NCI-H748 (cell line): ENCODE measurements around the gene UBE4B.
"Not testable (repeated sequence)": the region's sequence is repeated elsewhere in the genome, so short reads cannot be mapped to it uniquely, and the experiment has no call there.

Experiments used
- DNase-seq: peaks from one replicate; lab custom pipeline; 2025; ENCODE audit not compliant: unreplicated experiment; lab: John Stamatoyannopoulos, UW

UBE4B gene

DNA sequence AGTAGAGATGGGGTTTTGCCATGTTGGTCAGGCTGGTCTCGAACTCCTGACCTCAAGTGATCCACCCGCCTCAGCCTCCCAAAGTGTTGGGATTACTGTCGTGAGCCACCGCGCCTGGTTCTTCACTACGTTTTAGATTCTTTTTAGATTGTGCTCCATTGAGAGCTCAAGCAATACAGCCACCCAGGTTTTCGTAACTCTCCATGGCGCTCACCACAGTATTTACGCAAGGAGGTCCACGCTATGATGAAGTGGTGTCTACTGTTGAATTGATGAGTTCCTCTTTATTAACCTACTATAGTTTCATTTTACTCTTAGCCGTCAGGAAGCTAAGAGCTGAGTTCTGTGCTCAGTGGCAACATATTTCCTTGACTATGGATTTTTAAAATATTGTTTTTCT, 175.8 kb downstream of the UBE4B start:
- no peak for DNase-seq

DNA sequence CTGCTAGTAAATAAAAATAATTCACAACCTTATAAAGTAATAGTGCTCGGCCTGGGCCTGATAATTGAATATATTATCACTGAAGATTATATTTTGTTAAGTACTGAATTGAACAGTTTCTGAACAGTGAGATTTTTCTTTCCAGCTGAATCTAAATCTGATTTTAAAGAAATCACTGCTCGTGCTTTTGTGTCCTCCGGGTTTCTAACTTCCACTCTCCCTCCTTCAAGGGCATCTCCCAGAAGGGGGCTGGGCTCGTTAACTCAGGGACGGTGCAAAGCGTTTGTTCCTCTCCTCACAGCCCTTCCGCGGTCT, 176.8 kb downstream of the UBE4B start:
- DNase-seq, result no peak

DNA sequence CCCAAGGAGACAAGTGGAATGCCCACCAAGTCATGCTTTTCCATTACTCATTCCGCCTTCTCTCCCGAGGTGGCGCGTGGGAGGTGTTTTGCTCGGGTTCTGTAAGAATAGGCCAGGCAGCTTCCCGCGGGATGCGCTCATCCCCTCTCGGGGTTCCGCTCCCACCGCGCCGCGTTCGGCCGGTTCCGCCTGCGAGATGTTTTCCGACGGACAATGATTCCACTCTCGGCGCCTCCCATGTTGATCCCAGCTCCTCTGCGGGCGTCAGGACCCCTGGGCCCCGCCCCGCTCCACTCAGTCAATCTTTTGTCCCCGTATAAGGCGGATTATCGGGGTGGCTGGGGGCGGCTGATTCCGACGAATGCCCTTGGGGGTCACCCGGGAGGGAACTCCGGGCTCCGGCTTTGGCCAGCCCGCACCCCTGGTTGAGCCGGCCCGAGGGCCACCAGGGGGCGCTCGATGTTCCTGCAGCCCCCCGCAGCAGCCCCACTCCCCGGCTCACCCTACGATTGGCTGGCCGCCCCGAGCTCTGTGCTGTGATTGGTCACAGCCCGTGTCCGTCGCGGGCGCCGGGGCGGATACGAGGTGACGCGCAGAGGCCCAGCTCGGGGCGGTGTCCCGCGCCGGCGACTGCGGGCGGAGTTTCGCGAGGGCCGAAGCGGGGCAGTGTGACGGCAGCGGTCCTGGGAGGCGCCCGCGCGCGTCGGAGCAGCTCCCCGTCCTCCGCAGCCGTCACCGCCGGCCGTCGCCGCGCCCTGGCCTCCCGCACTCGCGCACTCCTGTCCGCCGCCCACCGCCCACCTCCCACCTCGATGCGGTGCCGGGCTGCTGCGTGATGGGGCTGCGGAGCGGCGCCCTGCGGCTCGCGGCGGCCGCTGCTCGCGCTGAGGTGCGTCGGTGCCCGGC, 177.4 kb downstream of the UBE4B start, which contains the start of gene KIF1B:
KIF1B (plus strand) TSS at position 666 of the 906 bp plus-strand sequence. CDS start 21,759 bp downstream, outside the sequence.
- DNase-seq, result peak; percentile 94

DNA sequence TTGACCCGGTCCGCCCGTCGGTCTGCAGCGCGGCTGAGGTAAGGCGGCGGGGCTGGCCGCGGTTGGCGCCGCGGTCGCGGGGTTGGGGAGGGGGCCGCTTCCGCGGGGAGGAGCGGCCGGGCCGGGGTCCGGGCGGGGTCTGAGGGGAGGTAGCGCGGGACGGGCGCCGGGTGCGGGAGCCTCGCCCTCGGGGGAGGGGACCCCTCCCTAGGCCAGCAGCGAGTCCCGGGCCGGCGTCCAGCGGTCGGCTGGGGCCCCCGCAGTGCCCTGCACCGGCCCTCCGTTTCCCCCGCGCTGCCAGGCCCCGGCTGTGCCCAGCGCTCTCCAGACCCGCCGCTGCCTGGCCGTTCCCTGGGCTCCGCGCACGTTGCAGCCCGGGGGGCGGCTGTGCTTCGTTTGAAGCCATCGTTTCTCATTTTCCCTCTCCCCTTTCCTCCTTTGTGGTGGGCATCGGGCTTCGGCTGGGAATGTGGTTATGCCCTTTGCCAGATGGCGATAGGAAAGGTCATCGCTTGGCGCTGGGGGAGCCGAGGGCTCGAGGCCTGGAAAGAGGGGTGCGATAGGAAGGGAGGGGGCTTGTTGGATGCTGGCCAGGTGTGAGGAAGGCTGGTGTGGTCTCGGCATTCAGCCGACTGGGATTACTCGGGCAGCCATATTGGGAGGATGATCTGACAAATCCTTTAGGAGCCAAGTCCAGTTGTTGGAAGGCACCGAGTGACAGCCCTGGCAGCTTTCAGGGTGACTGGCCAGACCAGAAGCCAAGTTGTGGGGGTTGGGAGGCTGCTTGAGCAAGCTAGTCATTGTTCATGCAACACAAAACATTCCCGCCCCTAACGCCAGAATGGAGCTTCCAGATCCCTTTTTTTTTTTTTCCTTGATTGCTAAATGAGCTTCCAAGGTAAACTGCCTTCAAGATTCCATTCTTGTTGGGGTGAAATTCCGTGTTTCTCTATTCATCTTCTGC, 178.4 kb downstream of the UBE4B start:
- DNase-seq, result peak; percentile 57

DNA sequence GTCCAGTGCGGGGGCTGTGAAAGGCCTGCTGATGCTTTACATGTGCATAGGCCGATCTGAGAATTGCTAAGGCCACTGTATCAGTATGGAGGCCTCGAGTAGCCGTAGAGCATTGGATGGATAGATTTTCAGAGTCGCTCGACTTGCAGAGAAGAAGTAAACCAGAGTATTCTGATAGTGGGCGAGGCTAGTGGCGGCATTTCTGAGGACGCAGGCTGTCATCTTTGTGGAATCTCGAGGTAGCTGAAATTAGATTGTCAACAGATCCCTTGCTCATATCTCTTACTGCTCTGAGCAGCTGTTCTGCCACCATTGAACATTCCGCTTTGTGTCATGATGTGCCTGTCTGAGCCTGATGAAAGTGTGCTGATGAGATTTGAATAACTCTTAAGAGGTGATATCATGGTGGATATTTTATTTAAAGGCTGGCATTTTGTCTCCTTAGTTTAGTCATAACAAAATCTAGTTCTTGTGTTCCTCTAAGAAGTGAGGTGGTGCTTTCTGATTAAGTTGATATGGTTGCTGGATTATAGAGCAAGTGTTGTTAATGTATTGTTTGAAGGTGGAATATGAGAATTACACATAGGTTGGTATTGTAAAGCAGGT, 179.2 kb downstream of the UBE4B start:
- peak; percentile 13 for DNase-seq

DNA sequence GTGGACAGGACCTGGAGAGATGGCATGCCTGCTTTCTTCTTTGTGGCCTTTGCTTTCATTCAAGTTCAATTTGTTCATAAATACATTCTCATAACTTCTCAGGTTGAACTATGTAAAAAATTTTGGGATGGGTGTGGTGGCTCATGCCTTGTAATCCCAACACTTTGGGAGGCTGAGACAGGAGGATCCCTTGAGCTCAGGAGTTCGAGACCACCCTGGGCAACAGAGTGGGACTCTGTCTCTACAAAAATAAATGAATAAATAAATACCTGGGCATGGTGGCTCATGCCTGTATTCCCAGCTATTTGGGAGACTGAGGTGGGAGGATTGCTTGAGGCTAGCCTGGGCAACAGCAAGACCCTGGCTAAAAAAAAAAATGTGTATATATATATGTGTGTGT, 179.7 kb downstream of the UBE4B start:
- DNase-seq, result no peak

DNA sequence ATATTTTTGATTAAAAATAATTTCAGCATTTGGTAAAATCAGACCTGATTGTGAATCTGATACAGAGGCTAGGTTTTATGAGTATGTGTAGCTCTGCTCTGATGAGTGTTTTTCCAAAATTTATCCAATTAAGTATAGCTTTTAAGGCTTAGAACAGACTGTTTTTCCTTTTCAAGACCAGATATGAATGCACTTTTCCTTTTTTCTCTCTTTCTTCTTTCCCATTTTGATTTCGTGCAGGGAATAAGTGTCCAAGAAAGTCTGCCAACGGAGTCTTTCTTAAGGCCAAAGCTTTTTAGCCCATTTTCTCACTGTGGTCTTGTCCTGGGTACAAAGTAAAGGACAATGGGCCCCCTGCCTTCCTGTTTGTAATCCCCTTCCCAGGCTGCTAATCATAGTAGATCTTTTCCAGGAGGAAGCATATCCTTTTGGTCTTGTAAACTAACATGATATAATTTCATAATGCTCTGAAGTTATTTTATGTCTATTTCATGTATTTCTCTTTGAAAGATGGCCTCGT, 180.5 kb downstream of the UBE4B start:
- no peak for DNase-seq

DNA sequence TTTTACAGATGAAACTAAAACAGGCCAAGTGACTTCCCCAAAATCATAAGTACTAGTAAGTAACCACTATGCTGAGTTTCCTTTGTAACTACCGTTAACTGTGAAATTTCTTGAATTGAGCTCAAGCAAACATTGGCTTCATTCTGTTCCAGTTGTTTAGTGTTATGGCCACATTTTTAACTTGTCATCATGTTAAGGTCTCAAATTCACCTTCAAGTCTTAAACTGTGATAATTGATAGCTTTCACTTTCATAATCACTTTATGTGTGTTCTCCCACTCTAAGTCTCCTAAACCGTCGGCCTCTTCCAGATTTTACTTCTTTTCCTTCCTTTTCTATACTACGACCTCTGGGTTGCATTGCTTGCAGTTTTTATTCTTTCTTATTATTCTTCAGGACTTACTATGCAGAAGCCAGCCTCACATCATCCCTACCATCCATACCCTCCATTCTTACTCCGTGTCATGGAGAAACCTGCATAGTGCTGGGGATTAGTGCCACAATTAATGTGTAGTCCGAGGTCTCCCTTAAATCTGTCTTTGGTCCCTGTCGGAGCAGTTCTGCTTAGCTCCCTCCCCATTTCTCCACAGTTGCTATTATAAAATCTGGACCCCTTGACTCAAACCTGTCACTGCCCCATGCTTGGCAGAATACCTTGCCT, 183.5 kb downstream of the UBE4B start:
- DNase-seq, result no peak

DNA sequence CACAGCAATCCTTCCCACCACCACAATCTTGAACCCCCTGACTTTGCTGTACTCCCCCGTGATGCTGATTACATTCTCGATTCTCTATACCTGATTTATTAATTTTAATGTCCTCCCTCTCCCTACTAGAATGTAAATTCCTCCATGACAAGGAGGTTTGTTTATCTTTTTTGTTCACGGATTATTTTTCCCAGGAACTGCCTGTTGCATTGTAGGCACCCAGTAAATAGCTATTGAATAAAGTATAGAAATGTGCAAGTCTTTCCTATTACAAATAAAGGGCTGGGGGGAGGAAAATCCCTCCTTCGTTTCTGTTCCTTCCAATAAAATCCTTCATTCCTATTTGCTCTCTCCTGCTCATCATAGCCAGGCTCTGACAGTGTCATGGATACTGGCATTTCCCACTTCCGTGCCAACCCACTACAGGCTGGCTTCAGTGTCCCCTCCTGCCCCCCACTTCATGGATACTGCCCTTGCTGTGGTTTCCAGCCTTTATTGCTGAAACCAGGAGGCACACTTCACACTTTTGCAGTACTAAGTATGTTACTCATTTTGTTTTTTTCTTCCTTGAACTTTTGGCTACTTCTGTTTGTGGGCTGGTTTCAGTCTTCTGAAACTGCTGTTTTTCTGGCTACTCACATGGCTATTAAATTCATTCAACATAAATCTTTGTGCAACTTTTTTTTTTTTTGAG, 185.1 kb downstream of the UBE4B start:
- DNase-seq, result no peak

DNA sequence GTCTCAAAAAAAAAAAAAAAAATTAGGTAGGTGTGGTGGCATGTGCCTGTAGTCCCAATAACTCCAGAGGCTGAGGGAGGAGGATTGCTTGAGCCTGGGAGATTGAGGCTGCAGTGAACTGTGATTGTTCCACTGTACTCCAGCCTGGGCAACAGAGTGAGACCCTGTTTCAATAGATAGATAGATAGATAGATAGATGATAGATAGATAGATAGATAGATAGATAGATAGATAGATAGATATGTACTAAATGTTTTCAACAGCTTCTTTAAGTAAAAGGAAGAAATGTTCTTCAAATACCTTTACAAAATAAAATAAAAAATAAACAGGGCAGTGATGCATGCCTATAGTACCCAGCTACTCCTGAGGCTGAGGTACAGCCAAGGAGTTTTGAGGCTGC, 187.4 kb downstream of the UBE4B start:
- DNase-seq, result no peak

DNA sequence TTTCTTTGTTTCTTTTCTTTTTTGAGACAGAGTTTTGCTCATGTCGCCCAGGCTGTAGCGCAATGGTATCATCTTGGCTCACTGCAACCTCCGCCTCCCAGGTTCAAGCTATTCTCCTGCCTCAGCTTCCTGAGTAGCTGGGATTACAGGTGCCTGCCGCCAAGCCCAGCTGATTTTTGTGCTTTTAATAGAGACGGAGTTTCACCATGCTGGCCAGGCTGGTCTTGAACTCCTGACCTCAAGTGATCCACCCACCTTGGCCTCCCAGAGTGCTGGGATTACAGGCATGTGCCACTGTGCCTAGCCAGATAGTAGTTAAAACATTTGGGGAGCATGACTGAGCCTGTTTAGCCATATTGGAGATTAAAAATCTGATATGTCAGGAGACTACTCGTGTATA, 187.9 kb downstream of the UBE4B start:
- DNase-seq, result not testable (repeated sequence)

DNA sequence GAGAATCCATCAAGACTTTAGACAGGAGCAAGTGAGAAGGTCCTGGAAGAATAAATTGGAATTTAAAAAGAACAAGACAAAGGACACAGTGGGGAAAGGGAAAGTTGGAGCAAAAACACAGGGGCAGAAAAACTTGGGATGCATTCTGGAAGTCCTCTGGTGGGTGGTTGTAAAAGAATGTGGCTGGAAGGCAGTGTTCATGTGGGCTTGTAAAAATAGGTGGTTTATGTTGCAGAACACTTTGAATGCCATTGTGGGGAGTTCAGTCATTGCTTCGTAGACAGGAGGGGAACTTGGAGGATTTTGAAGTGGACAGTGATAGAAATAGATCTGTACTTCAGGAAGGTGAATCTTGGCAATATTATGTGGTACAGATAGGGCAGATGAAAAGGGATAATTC, 192.8 kb downstream of the UBE4B start:
- no peak for DNase-seq

DNA sequence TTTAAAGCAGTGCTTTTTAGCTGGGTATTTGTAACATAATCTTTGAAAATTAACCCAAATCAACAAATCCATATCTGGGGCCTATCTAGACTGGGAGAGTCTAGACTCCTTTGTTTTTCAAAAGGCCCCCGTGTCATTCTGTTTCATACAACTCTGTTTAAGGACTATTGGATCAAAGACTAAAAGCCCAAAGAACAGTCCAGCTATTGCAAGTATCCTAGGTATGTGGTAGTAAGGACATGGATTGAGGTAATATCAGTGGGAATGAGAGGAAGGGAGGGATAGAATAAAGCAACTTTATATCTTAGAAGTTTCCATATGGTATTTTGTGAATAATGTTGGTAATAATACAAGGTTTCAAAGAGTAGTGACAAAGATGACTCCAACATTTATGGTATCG, 195.8 kb downstream of the UBE4B start:
- DNase-seq, result no peak

DNA sequence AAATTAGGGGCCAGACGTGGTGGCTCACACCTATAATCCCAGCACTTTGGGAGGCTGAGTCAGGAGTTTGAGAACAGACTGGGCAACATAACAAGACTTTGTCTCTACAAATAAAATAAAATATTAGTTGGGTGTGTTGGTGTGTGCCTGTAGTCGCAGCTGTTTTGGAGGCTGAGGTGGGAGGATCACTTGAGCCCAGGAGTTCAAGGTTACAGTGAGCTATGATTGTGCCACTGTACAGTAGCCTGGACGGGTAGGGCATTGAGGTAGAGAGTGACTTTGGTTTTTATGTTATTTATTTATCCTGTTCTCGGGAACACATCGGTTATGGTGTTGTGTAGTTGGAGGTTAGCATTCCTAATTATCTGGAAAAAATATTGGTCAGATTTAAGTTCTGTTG, 197.1 kb downstream of the UBE4B start:
- no peak for DNase-seq
